ENCODE measurements around the gene PTCD2. TPM values are rescaled to one million over a fixed set of nuclear protein-coding genes. Genes with fewer than 3 reads are reported as not detected.

Gene PTCD2
- total and polyA plus RNA-seq, 9 of the 15 experiments (the other 6 are each of a cell fraction or from before 2014, with no cell fraction given), result 11.9 to 28.5 (median 18.6) TPM

GRCh38 chr5:72307968-72308852 is 12.0 kb upstream of the PTCD2 start (continued):
- TF ChIP-seq ZNF518B (CRISPR knock-in tag; IDR thresholded peaks at IDR 0.05) (no peak), HMBOX1 (IDR thresholded peaks at IDR 0.05) (no peak), KLF1 (tag; IDR thresholded peaks at IDR 0.05) (peak; percentile 60; the same call in 1 of the 2 replicates), BRF1 (IDR thresholded peaks at IDR 0.05; ENCODE audit: borderline replicate concordance, extremely low read depth, insufficient read length) (no peak), FOXP1 (CRISPR knock-in tag; IDR thresholded peaks at IDR 0.05) (0 out of 2 replicates have a peak, but pooled peaks have one; percentile 38), FOSL1 (tag; conservative IDR thresholded peaks at IDR 0.05) (0 out of 2 replicates have a peak, but pooled peaks have one; percentile 23), ZNF57 (CRISPR knock-in tag; IDR thresholded peaks at IDR 0.05) (no peak), ZBTB11 (CRISPR knock-in tag; IDR thresholded peaks at IDR 0.05) (peak in 1 of 3 experiments; percentile 63; a peak in 1 of 6 replicates), STAT6 (CRISPR knock-in tag; IDR thresholded peaks at IDR 0.05) (0 out of 2 replicates have a peak, but pooled peaks have one; percentile 81), PPARD (CRISPR knock-in tag; IDR thresholded peaks at IDR 0.05) (no peak), SRSF9 (IDR thresholded peaks at IDR 0.05; ENCODE audit: borderline replicate concordance, low read depth, low read length) (no peak), NFYB (IDR thresholded peaks at IDR 0.05; ENCODE audit: extremely low read depth, insufficient read length) (peak; percentile 46), NCOA1 (IDR thresholded peaks at IDR 0.05; ENCODE audit: low read depth) (peak; percentile 37; the same call in 1 of the 2 replicates), KAT8 (IDR thresholded peaks at IDR 0.05; ENCODE audit: low read depth) (no peak), ZC3H4 (CRISPR knock-in tag; IDR thresholded peaks at IDR 0.05; ENCODE audit: borderline replicate concordance) (peak; percentile 73; the same call in 1 of the 2 replicates)
